Testis (tissue), 3 donors: ENCODE data around the gene AKAP6. TPM values are rescaled to one million over a fixed set of nuclear protein-coding genes. Genes with fewer than 3 reads are reported as not detected.

ENCODE experiments used
- DNase-seq: peaks from one replicate; pipeline ENCODE4 v3.0.0-alpha.2; 2019
- H3K27ac ChIP-seq, 2 donors: fragments of 200-600 bp; sonication (generic); one replicate each; pipeline ENCODE4 v1.5.1; 2019
- H3K27me3 ChIP-seq: fragments of 200-600 bp; sonication (generic); one replicate; pipeline ENCODE4 v1.5.1; 2019
- H3K36me3 ChIP-seq: fragments of 200-600 bp; sonication (generic); one replicate; pipeline ENCODE4 v1.5.1; 2017; ENCODE audit warnings: low read depth; ENCODE audit errors: missing control alignments
- H3K4me1 ChIP-seq: fragments of 200-600 bp; sonication (generic); one replicate; pipeline ENCODE4 v1.5.1; 2019
- H3K4me3 ChIP-seq, 2 donors: fragments of 200-600 bp; sonication (generic); one replicate each; pipeline ENCODE4 v1.5.1; 2017 to 2019
- H3K9me3 ChIP-seq: fragments of 200-600 bp; sonication (generic); one replicate; pipeline ENCODE4 v1.5.1; 2017
- CTCF ChIP-seq, 3 experiments: fragments of 450-650 bp in 2 of 3; fragments of 200-600 bp in 1 of 3; sonication (generic) in 1 of 3; IDR thresholded peaks; one replicate each; pipeline ENCODE4 v1.5.1; 2016 to 2019; ENCODE audit warnings: antibody characterized with exemption in 3 of 3, mild to moderate bottlenecking in 2 of 3, moderate library complexity in 1 of 3
- POLR2A ChIP-seq: fragments of 450-650 bp; IDR thresholded peaks from one replicate; pipeline ENCODE4 v1.6.1; 2017; ENCODE audit warnings: antibody characterized with exemption, mild to moderate bottlenecking, moderate library complexity
- WGBS, 2 donors: methylation state at CpG; one replicate each; pipeline ENCODE4 v1.1.5; 2018; 5-methylcytosine and 5-hydroxymethylcytosine counted together
- intact Hi-C: fragments of 100-400 bp; cut with DNase I; formaldehyde crosslinking; loops from one replicate; pipeline ENCODE4 v1.15.1; 2023; ENCODE audit warnings: low total_unique reads
- polyA plus RNA-seq: library from polyadenylated mRNA; stranded (reverse); fragments of 350-450 nt; fragmentation: Illumina TruSeq; extraction: RNeasy Lipid Tissue Mini Kit (QIAGEN cat#74804); gene quantifications from one replicate; pipeline ENCODE4 v1.2.3, GENCODE V29; 2014; ENCODE audit warnings: low read depth, low replicate concordance; ENCODE audit not compliant: insufficient read depth
- total RNA-seq, 2 donors: library from RNA; depleted of rRNA; stranded (reverse); fragments of >200 nt; gene quantifications; one replicate each; pipeline ENCODE4 v1.2.3, GENCODE V29; 2016

The AKAP6 gene
- total and polyA plus RNA-seq, 3 donors from 2014 or later = 26.6 to 30.9 (median 30.9) TPM

GRCh38 chr14:32601069-32601468 lies 272.0 kb downstream of the AKAP6 start:
- H3K36me3 ChIP-seq = no peaks in the 10 kb centered on the region
- intact Hi-C loops = no loop called here
- H3K4me1 ChIP-seq = peaks cover 3% of the 10 kb centered on the region
- no peak for DNase-seq
- no peak overlapping the region for H3K4me3 ChIP-seq
- no peaks in the 10 kb centered on the region for H3K27me3 ChIP-seq
- no peaks in the 10 kb centered on the region for H3K9me3 ChIP-seq
- H3K27ac ChIP-seq = no peak overlapping the region
- no peak for TF ChIP-seq CTCF (IDR thresholded peaks at IDR 0.05)
- TF ChIP-seq POLR2A = no peak
- WGBS, 2 donors = 79% methylated on average over 2 of the region's 2 CpGs

- Histone ChIP-seq H3K36me3 (no peaks in the 10 kb centered on the region), H3K4me1 (peaks cover 4% of the 10 kb centered on the region), H3K27ac (no peak overlapping the region), H3K27me3 (no peaks in the 10 kb centered on the region), H3K9me3 (no peaks in the 10 kb centered on the region), H3K4me3 (no peak overlapping the region)
- intact Hi-C loops = no loop called here
- no peak for DNase-seq
- TF ChIP-seq POLR2A (no peak), CTCF (IDR thresholded peaks at IDR 0.05) (no peak)
- WGBS, 2 donors = 53% methylated on average over 3 of the region's 3 CpGs
Observed at GRCh38 chr14:32601906-32602305, 272.8 kb downstream of the AKAP6 start.

- Histone ChIP-seq H3K27me3 (no peaks in the 10 kb centered on the region), H3K4me1 (peaks cover 10% of the 10 kb centered on the region), H3K36me3 (no peaks in the 10 kb centered on the region), H3K4me3 (no peak overlapping the region), H3K9me3 (no peaks in the 10 kb centered on the region), H3K27ac (no peak overlapping the region)
- intact Hi-C loops = no loop called here
- TF ChIP-seq POLR2A = no peak
- no peak for TF ChIP-seq CTCF (IDR thresholded peaks at IDR 0.05)
- no peak for DNase-seq
- WGBS, 2 donors = 70 to 71% methylated on average over 7 of the region's 7 CpGs
Observed at GRCh38 chr14:32602699-32603098, 273.6 kb downstream of the AKAP6 start.

- Histone ChIP-seq H3K4me1 (peaks cover 11% of the 10 kb centered on the region), H3K36me3 (no peaks in the 10 kb centered on the region), H3K4me3 (no peak overlapping the region), H3K27ac (no peak overlapping the region), H3K27me3 (no peaks in the 10 kb centered on the region), H3K9me3 (no peaks in the 10 kb centered on the region)
- TF ChIP-seq POLR2A (no peak), CTCF (IDR thresholded peaks at IDR 0.05) (no peak)
- intact Hi-C loops = no loop called here
- no peak for DNase-seq
- WGBS, 2 donors = 90% methylated on average over 2 of the region's 2 CpGs
Observed at GRCh38 chr14:32603992-32604565, 275.0 kb downstream of the AKAP6 start.

GRCh38 chr14:32606301-32606700 lies 277.2 kb downstream of the AKAP6 start:
- intact Hi-C loops = no loop called here
- WGBS, 2 donors = 80 to 83% methylated on average over 2 of the region's 2 CpGs

More at GRCh38 chr14:32606301-32606700, 277.2 kb downstream of the AKAP6 start:
- peaks cover 22% of the 10 kb centered on the region for H3K4me1 ChIP-seq
- H3K27ac ChIP-seq = peak overlapping the region in 1 of 2 donors; percentile 21
- H3K27me3 ChIP-seq = no peaks in the 10 kb centered on the region
- no peak overlapping the region for H3K4me3 ChIP-seq
- TF ChIP-seq POLR2A (no peak), CTCF (IDR thresholded peaks at IDR 0.05) (no peak)
- no peaks in the 10 kb centered on the region for H3K9me3 ChIP-seq
- no peaks in the 10 kb centered on the region for H3K36me3 ChIP-seq
- no peak for DNase-seq
